ENCODE data around the gene TRIM49D2. TPM values are rescaled to one million over a fixed set of nuclear protein-coding genes. Genes with fewer than 3 reads are reported as not detected.
"Not testable (repeated sequence)": the region's sequence is repeated elsewhere in the genome, so short reads cannot be mapped to it uniquely, and the experiment has no call there.

The TRIM49D2 gene
- not detected in 2 replicates for total RNA-seq (2014; rRNA removed; shearing (Covaris generic))

- DNase-seq (ENCODE audit: low read depth in 1 of 2, low spot score in 2 of 2); H3K4me3 ChIP-seq; H3K9me3 ChIP-seq (replicated peaks); H3K36me3 ChIP-seq; H3K4me1 ChIP-seq (replicated peaks); H3K27ac ChIP-seq; H3K27me3 ChIP-seq (replicated peaks): not testable (repeated sequence)
Observed at GRCh38 chr11:89923764-89924163, at the start of gene TRIM49D2. TSS of gene TRIM49D2 (plus strand) at chr11:89924064. CDS start at chr11:89926762, 2,698 bp downstream.

GRCh38 chr11:89877511-89877910 is 46.4 kb upstream of the TRIM49D2 start:
- DNase-seq (ENCODE audit: low read depth in 1 of 2, low spot score in 2 of 2); H3K4me1 ChIP-seq (replicated peaks); H3K27me3 ChIP-seq (replicated peaks); H3K36me3 ChIP-seq; H3K9me3 ChIP-seq (replicated peaks); H3K4me3 ChIP-seq; H3K27ac ChIP-seq: not testable (repeated sequence)

- not testable (repeated sequence) for DNase-seq (ENCODE audit: low read depth in 1 of 2, low spot score in 2 of 2); H3K4me1 ChIP-seq (replicated peaks); H3K36me3 ChIP-seq; H3K9me3 ChIP-seq (replicated peaks); H3K27ac ChIP-seq; H3K27me3 ChIP-seq (replicated peaks); H3K4me3 ChIP-seq
Observed at GRCh38 chr11:89893245-89893644, 30.6 kb upstream of the TRIM49D2 start.

- H3K36me3 ChIP-seq; DNase-seq (ENCODE audit: low read depth in 1 of 2, low spot score in 2 of 2); H3K4me3 ChIP-seq: not testable (repeated sequence)
Observed at GRCh38 chr11:89900809-89901208, 23.1 kb upstream of the TRIM49D2 start.

GRCh38 chr11:89922195-89922660 is 1.6 kb upstream of the TRIM49D2 start, which contains the start of gene TRIM49D1:
TSS of gene TRIM49D1 (minus strand) at chr11:89922245. CDS start at chr11:89917710, 4,535 bp downstream.
- Histone ChIP-seq H3K4me3 (no peak within 1 kb of the TSS), H3K27me3 (replicated peaks) (no peaks in the 10 kb centered on the region), H3K4me1 (replicated peaks) (no peaks in the 10 kb centered on the region), H3K36me3 (no peaks in the 10 kb centered on the region), H3K27ac (no peak within 1 kb of the TSS), H3K9me3 (replicated peaks) (no peaks in the 10 kb centered on the region)
- no peak for DNase-seq (ENCODE audit: low read depth in 1 of 2, low spot score in 2 of 2)

More at GRCh38 chr11:89900809-89901208, 23.1 kb upstream of the TRIM49D2 start:
- not testable (repeated sequence) for H3K27ac ChIP-seq; H3K4me1 ChIP-seq (replicated peaks); H3K27me3 ChIP-seq (replicated peaks); H3K9me3 ChIP-seq (replicated peaks)

- not testable (repeated sequence) for DNase-seq (ENCODE audit: low read depth in 1 of 2, low spot score in 2 of 2); H3K36me3 ChIP-seq; H3K9me3 ChIP-seq (replicated peaks); H3K27me3 ChIP-seq (replicated peaks); H3K4me1 ChIP-seq (replicated peaks); H3K27ac ChIP-seq; H3K4me3 ChIP-seq
Observed at GRCh38 chr11:89960833-89961232, 37.0 kb downstream of the TRIM49D2 start.

GRCh38 chr11:89965737-89966136 is 41.9 kb downstream of the TRIM49D2 start, which contains the start of gene TRIM64:
TSS of gene TRIM64 (plus strand) at chr11:89966037. CDS start at chr11:89968504, 2,467 bp downstream.
- H3K36me3 ChIP-seq; H3K4me3 ChIP-seq; H3K27me3 ChIP-seq (replicated peaks); H3K9me3 ChIP-seq (replicated peaks); DNase-seq (ENCODE audit: low read depth in 1 of 2, low spot score in 2 of 2); H3K27ac ChIP-seq; H3K4me1 ChIP-seq (replicated peaks): not testable (repeated sequence)

Other genes with a start within 250 kb of the TRIM49D2 start
- not detected in 2 replicates for gene TRIM77, start 213.8 kb upstream of the TRIM49D2 start, total RNA-seq (2014; rRNA removed; shearing (Covaris generic))
- gene TRIM49, start 115.5 kb upstream of the TRIM49D2 start, total RNA-seq (2014; rRNA removed; shearing (Covaris generic)) = not detected in 2 replicates
- gene TRIM64B, start 45.6 kb upstream of the TRIM49D2 start, total RNA-seq (2014; rRNA removed; shearing (Covaris generic)) = not detected in 2 replicates
- gene TRIM49D1, start 1.8 kb upstream of the TRIM49D2 start, total RNA-seq (2014; rRNA removed; shearing (Covaris generic)) = not detected in 2 replicates
- not detected in 2 replicates for gene TRIM64, start 42.0 kb downstream of the TRIM49D2 start, total RNA-seq (2014; rRNA removed; shearing (Covaris generic))
- not detected in 2 replicates for gene TRIM49C, start 107.0 kb downstream of the TRIM49D2 start, total RNA-seq (2014; rRNA removed; shearing (Covaris generic))
- gene UBTFL1, start 161.9 kb downstream of the TRIM49D2 start, total RNA-seq (2014; rRNA removed; shearing (Covaris generic)) = not detected in 2 replicates
- not detected in 2 replicates for gene NAALAD2, start 210.6 kb downstream of the TRIM49D2 start, total RNA-seq (2014; rRNA removed; shearing (Covaris generic))

Measured in SJSA1 (cell line).